Effector CD8-positive, alpha-beta T cell (primary cell): Measurements from ENCODE around the gene ERC1.
"Not testable (repeated sequence)": the region's sequence is repeated elsewhere in the genome, so short reads cannot be mapped to it uniquely, and the experiment has no call there.

Source experiments
- DNase-seq: peaks from one replicate; lab custom pipeline; 2025; lab: John Stamatoyannopoulos, UW

ERC1 gene

GRCh38 chr12:1353451-1353850 lies 362.4 kb downstream of the ERC1 start:
- no peak for DNase-seq

DNA sequence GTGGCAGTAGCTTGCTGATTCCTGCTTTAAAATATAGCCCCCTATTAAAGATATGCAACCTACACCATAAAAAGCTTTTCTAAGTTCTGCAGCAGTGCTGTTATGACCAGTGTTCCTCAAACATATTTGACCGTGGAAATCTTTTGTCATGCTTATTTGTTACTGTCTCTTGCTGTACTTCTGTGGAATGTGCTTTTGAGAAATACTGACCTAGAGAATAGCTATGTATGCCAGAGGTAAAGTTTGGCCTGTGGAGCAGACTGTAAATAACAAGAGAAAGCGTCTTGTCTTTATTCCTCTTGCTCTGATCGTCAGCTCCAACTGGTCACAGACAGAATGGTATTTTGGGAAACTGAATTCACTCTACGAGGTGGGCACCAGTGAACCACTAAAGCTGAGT lies 364.4 kb downstream of the ERC1 start:
- no peak for DNase-seq

GRCh38 chr12:1355871-1356270 lies 364.8 kb downstream of the ERC1 start:
- DNase-seq: not testable (repeated sequence)

DNA sequence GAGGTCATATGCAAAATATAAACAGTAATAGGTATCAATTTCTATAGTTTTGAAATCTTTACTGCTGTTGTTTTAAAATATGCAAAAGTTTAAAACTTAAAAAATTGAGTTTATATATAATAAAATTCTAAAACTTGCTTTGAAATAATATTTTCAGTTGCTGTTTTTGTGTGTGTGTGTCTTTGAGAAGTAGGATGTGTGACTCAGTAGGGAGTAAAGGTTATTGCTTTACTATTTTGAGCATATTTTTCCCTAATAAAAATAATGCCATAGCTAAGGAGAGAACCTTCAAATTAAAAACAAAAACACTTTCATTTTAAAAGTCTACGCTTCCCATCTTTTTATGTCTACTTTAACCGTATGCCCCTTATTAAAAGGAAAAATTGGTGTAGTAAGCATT lies 365.3 kb downstream of the ERC1 start:
- DNase-seq: no peak

- DNase-seq: no peak
Observed at GRCh38 chr12:1357171-1357570, 366.1 kb downstream of the ERC1 start.

GRCh38 chr12:1357711-1358110 lies 366.7 kb downstream of the ERC1 start:
- DNase-seq: no peak

GRCh38 chr12:1360441-1361210 lies 369.6 kb downstream of the ERC1 start:
- no peak for DNase-seq

DNA sequence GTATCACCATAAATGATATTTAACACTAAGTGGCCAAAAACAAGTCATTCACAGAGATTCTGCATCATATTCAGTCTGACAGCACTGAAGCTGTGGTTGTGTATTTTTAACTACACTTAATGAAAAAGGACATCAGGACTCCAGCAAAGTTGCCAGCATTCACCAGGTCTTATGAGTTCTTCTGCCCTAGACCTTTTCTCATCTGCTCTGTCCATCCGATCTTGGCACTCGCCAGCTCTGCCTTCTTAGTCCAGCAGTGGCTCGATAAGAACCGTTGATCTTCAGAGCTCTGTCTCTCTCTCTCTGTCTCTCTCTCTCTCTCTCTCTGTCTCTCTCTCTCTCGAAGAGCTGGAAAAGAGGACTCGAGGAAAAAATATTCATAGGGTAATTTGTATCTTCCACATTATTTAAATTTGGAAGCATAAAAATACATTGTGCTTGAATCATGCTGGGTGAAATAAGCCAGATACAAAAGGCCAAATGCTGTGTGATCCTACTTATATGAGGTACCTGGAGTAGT lies 371.2 kb downstream of the ERC1 start:
- DNase-seq: no peak

DNA sequence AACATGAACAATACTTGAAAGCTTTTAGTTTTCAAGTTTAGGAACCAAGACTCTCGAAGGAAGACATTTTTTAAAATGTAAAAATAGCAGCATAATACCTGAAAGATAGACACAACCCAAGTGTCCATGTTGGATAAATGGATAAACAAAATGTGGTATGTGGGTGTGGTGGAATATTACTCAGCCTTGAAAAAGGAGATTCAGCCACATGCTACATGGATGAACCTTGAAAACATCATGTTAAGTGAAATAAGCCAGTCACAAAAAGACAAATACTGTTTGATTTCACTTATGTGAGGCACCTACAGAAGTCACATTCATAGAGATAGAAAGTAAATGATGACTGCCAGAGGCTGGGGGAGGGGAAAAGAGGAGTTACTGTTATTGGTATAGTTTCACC lies 374.7 kb downstream of the ERC1 start:
- DNase-seq: no peak

DNA sequence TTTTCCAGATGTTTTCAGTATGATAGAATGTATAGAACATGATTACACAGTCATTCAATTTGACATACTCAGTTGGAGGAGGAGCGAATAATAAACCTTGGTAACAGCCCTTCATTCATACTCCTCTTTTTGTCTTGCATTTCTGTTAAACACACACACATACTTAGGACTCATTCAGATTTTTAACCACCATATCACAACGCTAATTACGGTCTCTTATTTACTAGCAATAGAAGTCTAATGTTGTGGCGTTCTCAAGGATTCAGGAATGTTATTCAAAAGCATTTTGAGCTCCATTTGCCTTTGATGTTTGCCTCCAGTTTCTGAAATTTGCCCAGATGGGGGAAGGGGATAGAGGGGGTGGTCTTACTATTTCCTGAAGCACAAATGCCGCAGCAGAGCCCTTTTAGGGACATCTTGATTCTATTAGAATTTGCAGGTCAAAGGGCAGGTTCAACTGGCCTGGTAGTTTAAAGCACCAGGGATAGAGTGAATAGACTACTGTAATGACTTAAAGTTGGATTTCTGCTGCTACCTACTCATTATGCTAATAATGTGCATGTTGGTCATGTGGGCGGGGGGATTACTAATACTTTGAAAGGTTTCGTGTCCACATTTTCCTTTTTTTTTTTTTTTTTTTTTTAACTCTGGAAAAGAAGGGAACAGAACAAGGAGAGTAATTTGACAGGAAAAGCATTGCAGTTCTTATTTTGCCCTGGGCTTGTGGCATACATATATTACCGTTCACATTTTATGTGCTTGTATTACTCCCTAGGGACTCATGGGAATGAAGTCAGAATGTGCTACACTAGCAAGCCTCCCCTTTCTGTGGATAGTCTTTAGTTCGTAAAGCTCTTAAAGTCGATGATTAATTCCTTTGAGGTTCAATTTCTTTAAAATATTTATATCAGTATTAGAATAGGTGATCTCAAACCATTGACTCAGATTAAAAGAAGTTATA lies 376.6 kb downstream of the ERC1 start:
- no peak for DNase-seq

GRCh38 chr12:1369460-1369859 lies 378.4 kb downstream of the ERC1 start:
- no peak for DNase-seq

GRCh38 chr12:1369938-1370500 lies 379.0 kb downstream of the ERC1 start:
- DNase-seq: no peak

GRCh38 chr12:1373901-1374735 lies 383.1 kb downstream of the ERC1 start:
- no peak for DNase-seq

GRCh38 chr12:1375323-1375722 lies 384.3 kb downstream of the ERC1 start:
- no peak for DNase-seq

GRCh38 chr12:1377117-1377516 lies 386.1 kb downstream of the ERC1 start:
- no peak for DNase-seq

- no peak for DNase-seq
Observed at GRCh38 chr12:1377681-1378080, 386.7 kb downstream of the ERC1 start.

DNA sequence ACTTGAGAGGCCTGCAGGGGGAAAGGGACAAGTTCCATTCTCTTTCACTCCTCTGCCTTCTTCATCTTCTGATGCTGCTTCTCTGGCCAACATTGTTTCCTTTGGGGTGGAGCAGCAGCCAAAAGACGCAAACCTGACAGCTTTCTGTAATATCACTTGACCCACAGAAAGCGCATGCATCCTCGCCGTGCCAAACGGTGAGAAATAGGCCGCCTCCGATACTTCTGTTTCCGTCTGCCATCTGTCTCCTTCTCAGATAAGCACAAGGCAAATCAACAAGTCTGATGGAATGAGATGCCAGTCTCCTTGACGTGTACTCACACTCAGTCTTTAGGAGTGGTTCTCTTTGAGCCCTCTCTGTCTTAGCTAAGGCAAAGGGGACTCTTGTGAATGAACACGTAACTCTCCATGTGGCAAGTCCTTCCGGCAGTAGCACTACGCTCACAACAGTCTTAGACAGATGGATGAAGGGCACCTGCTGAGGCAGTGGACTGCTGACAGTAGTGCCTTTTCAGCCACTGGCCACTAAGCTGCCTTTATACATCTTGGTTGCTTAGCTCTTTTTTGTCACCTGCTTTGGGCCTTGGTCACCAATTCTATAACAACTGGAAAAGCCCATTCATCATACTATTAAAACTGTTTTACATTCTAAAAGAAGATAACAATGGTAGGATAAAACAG lies 389.3 kb downstream of the ERC1 start:
- no peak for DNase-seq

DNA sequence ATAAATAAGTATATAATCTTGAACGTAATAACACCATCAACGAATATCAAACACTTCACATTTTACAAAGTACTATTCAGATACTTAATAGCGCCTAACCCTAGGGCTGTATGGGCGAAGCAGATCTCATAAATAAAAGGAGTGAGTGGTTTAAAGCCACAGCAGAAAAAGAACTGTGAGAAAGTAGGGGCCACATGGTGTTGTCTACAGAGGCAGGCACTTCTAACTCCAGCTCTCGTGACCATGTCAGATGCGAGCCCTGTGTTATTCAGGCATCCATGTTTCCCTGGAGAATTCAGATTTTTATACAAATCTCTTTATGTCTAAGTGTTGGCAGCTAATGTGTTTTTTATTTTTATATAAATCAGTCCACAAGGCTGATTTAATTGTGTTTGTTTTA lies 391.1 kb downstream of the ERC1 start:
- no peak for DNase-seq

DNA sequence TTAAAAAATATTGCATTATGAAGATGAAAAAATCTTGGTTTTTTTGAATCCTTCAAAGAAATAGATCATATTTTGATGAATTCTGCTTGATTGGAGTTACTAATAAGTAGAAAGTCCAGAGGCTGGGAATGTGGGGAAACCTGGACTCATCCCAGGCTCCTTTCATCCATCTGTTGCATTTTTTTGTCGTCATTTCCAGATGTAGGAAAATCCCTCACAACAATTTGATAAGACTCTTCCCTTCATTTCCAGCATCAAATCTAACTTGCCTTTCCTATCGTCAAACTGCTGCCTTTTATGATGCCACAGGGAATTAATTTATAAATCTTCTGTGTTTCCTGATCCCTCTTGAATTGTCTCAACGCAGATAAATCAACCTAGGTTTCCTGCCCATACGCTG lies 391.8 kb downstream of the ERC1 start:
- no peak for DNase-seq

DNA sequence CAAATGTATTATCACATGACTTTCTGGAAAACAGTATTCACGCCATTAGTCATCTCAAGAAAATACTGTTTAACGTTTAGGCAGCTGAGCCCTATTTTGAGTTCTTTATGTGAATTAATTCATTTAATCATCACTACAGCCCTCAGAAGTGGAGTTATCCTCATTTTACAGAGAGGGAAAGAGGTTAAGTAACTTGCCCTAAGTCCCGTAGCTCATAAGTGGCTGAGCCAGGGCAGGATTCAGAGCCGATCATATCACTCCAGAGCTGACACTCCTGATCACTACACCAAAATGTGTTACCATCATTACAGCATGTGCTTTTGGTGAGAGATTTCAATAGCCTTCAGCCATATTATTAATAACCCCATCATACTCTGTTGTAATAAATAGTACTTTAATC lies 392.7 kb downstream of the ERC1 start:
- DNase-seq: no peak

GRCh38 chr12:1384910-1385309 lies 393.9 kb downstream of the ERC1 start:
- DNase-seq: no peak
